GM21367 (cell line): ENCODE data around the gene CD58.
"Not testable (repeated sequence)": the region's sequence is repeated elsewhere in the genome, so short reads cannot be mapped to it uniquely, and the experiment has no call there.

Source experiments
- ATAC-seq: cut with Tn5 transposase; IDR thresholded peaks from one replicate; pipeline ENCODE4 v1.9.1; 2021; ENCODE audit not compliant: unreplicated experiment

Gene CD58

DNA sequence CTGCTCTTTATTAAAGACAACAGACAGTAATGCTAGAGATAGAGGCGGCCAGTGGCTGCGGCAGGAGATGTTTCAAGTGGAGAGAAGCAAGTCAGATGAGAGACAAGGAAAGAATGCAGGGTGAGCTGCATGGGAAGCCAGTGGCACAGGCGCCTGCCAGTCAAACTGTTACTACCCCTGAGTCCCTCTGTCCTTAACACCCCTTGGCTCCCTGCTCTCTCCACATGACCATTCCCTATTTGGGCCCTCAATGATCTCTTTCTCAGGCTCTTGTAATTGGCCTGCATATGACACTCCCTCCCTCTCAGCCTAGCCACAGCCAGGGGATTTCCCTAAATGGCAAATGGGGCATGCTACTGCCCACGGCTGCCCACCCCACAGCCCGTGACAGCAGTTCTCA lies 22.6 kb upstream of the CD58 start:
- ATAC-seq: not testable (repeated sequence)

DNA sequence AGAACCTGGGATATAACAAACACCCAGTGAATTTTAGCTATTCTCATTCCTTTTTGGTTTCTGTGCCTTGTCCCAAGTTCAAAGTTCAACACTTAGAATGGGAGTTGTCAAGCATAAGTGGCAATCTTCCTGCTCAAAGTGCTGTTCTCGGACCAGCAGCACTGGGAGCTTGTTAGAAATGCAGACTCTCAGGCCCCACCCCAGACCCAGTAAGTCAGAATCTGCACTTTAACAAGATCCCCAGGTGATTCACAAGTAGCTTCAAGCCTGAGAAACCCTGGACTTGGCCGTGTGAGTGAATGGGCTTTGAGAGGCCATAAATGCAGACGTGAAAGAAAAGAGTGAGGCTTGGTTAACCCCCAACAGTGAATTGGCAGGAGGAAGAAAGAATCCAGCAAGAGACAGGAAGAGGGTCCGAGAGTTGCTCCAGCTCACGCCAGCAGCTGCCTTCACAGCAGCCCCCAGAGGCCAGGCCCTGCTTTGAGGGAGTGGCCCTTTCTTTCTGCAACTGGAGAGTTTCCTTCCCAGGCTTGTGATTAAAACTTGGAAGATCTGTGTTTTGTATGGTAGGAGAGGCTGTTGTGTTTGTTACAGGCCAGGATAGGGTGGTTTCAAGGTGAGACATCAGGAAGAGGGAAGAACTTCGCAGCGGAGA lies 21.3 kb upstream of the CD58 start:
- ATAC-seq: not testable (repeated sequence)

DNA sequence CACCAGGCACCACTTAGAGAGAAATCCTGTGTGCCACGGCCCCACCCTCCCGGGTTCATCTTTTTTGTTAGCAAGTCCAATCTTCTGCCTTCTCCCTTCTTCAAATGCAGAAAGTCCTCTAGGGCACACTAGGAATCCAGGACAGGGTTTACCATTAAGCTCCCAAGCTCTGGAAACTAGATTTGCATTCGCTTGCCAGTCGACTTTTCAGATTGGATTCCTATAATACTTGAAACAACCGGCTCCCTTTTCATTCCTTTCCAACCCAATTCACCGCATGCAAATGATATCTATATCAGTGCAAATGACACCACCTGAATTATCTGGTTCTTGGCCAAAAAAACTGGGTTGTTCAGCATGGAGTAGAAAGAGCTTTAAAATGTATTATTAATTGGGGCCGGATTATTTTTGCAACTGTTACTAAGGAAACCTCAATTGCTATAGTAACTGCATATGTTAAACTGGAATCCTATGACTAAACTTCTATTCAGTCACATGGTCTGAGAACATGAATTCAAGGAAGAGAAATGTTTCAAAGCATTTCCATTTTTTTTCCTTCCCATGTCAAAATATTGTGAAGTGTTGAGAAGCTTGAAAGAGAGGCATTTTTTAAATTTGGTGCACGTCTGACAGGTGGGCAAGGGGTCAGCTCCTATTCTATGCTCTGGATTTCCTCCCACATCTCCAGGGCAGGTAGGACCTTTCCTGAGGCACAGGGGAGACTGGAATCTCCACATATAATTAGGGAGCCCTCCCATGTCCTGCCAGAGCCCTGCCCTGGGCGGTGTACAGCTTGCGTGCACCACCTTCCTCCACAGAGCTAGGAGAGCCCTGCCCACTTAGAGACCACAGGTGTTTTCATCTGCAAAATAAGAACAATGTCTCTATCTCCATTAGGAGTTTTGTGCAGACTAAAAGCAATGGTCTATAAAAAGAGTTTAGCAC lies 20.5 kb upstream of the CD58 start:
- ATAC-seq: not testable (repeated sequence)

DNA sequence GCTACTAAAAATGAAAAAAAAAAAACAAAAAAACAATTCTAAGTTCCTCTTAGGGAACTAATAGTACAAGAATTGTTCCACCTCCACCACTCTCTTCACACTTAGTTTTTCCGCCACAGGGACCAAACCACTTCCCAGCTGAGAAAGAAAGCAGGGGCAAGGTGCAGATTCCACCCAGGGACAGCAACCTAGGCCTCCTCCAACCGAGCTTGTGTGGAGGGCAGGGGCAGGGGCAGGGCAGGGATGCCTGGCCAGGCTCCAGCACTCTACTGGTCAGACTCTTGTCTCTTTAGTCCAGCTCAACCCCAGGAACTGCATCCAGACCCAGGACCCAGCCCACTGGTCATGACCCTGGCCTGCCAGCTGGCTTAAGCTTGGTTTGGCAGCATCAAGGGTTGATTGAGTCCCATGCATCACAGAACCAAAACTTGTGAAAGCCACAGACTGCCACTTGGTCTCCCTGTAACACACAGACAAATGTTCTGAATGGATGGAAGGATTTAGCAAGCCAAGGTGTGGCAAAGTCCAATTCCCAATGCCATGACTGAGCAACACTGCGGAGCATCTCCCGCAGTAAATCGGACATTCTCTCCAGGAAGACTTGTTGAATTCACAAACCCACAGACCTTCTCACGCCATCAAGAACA lies 19.7 kb upstream of the CD58 start:
- ATAC-seq: not testable (repeated sequence)

DNA sequence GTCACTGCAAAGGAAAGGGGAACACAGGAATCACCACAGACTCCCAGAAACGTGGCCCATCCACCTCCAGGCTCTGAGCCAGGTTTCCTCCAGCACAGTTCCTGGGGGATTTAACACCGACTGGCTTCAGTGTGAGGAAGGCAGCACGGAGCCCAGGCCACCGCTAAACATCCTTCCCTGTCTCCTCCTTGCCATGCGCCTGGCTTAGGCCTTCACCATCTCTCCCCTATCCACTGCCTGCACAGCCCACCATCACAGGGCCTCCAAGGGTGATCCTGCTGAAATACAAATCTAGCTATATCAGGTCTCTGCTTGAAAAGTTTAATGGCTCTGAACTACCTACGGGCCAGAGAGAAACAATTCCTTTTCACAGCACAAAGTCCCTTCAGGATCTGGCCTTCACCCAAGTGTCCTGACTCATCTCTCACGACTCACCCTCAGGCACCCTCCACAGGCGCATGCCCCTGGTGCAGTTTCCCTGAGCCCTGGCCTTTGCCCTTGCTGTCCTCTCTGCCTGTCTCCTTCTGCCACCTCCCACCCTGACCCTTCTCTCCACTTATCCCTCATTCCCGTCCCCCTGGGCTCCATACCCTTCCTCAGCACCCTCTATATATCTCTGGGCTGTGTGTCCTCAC lies 18.4 kb upstream of the CD58 start:
- not testable (repeated sequence) for ATAC-seq

DNA sequence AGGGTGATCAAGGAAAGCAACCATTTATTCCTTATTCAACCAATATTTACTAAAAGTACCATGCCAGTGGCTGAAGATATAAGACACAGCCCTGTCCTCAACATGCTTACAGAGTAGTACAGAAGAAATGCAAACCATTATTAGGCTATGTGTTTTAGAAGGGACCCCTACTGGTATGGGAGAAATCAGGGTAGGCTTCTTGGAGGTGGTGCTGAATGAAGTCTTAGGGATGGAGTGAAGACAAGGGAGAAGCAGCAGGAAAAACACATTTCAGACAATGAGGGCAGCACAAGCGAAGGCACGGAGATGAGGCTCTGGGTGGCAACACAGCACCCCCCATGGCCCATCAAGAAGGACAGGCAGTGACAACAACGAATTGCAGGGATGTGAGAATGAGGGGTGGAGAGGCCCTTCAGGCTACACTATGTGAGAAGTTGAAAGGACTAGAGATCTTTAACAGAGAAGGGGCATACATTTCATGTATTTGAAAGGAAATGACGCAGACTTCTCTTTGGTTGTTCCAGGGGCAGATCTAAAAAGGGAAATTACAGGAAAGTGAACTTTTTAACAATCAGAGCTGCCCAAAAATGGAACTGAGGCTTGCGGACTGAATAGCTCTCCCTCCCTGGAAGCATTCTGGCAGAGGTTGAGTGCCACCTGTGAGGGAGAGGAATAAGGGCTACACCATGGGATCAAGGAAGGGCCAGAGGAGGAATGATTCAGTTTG lies 16.8 kb upstream of the CD58 start:
- no peak for ATAC-seq

DNA sequence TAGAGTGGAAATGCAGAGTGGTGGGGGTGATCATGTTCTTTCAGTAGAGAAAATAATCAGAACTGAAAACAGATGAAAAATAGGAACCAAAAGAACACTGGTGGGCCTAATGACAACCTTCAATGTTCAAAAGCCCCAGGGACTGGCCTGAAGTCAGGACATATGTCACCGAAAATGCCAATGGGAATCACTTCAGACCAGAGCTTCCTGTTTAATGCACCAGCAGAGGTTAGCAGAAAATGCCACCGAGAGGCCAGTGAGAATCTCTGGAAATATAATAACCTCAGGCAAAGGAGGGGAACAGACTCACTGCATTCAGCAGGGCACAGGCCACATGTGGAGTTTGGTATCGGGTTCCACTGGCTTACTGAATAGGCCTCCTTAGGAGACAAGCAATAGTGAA lies 15.9 kb upstream of the CD58 start:
- ATAC-seq: no peak

DNA sequence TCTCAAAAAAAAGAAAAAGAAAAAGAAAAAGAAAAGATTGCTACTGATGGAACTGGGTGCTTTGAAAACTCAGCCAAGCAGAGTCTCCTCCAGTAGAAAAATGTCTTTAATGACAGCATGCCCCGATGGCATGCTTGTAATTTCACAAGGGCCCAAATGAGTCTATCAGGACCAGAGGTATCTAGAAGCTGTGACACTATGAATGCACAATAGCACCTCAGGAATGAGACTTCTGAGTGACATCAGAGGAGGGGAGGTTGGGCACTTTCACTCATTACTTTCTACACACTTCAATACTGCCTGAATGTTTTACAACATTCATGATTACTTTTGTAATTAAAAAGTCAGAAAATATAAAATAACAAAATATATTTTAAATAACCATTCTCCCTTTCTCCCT lies 15.1 kb upstream of the CD58 start:
- no peak for ATAC-seq

DNA sequence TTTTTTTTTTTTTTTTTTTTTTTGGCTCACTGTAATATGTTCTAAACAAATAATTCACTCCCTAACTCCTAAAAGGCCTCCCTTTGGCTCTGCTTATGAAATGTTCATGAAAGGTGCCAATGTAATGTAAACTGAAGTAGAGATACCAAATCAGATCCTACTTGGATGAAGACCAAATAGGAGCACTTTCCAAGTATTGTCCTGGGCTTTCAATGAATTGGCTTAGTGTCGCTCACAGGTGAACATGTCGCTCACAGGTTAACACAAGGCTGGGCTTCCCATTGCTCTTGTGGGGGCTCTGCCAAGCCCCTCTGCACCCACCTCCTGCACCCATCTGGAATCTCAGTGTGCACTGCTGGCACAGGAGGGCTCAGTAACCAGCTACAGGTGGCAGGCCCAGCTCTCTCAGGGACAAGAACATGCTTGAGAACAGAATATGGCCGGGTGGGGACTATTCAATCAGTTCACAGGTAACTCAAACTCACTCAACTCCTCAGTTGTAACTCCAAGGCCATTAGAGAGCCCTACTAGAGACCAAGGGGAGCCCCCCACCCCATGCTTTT lies 10.6 kb upstream of the CD58 start:
- ATAC-seq: no peak

DNA sequence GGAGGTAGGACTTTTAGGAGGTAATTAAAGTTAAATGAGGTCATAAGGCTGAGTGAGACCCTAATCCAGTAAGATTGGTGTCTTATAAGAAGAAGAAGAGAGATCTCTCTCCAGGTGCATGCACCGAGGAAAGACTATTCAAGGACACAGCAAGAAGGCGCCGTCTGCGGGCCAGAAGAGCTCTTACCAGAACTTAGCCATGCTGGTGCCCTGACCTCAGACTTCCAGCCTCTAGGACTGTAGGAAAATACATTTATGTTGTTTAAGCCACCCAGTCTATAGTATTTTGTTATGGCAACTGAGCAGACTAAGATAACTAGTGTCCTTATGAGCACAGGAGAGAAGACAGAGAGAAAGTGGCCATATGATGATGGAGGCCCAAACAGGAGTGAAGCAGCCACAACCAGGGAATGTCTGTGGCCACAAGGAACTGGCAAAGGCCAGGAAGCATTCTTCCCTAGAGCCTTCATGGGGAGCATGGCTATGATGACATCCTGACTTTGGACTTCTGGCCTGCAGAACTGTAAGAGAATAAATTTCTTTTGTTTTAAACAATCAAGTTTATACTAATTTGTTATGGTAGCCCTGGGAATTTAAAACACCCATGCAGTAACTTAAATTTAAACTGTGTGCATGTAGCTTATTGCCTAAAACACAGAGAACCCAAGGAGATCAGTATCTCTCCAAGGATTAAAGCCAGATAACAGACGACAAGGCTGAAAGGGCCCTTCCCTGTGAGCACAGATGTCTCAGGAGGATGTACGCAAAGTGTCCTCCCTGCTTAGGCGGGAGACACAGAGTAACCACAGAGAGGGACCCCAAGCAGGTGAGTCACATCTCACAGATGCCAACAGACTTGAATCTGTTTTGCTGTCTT lies 9.9 kb upstream of the CD58 start:
- ATAC-seq: no peak

DNA sequence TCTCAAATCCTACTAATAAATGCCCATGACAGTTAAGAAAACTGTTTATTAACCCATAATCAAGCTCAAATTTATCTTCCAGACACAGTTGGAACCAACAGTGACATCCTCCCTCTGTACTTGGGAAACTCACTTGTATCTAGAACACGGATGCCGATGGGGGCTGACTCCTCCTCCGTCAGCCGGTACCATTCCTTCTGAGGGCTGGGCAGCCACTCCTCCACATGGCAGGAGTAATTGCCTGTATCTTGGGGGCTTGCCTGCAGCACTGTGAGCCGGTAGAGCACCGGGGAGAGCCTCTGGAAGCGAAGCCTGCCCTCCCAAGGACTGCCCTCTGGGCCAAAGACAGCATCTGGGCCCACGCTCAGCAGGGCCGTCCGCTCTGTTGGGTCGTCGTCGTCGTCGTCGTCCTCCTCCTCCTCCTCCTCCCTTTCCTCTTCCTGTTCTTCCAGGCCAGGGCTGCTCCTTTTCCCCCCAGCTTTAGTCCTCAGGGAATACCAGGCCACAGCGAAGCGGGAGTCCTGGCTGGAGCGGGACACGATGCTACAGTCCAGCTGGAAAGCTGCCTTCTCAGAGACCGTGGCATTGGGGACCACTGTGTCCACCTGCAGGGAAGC lies 8.5 kb upstream of the CD58 start:
- no peak for ATAC-seq

DNA sequence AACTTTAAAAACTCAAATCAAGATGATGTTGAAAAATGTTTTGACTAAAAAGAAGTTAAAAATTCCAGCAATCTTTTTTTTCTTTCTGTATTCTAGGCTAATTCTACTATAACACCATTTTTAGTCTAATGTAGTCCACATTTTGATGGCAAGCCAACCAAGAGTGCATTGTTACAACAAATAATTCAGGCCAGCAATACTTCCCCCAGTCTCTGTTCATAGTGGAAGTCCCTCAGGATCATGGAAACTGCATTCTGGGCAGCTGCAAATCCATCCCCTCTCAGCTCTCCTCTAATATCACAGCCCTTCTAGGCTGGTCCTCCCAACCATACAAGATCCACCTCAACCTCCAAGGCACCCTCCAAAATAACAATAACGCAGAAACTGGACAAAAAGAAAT lies 7.8 kb upstream of the CD58 start:
- ATAC-seq: no peak

DNA sequence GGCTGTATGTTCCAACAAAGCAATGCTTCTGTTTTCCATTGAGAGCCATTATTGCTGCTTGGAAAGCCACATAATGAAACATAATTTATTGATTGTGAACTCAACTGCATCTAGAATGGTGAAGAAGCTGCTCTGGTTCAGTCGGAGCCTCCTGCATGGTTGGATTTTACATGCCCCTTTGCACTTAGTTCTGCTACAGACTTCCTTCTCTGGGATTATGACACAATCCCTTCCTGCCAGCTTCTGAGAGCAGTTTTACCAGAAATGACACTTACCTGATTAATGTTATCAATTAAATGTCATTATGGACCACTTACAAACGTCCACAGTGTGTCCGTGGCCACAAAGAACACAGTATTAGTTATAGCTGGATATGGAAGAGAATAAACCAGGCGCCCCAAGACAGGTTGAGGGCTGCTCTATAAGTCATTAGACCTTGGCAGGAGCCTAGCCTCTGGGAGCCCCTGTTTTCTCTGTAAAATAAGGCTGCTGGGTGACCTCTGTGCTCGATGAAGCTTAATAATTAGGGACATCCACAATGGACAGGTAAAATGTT lies 7.0 kb upstream of the CD58 start:
- ATAC-seq: no peak

DNA sequence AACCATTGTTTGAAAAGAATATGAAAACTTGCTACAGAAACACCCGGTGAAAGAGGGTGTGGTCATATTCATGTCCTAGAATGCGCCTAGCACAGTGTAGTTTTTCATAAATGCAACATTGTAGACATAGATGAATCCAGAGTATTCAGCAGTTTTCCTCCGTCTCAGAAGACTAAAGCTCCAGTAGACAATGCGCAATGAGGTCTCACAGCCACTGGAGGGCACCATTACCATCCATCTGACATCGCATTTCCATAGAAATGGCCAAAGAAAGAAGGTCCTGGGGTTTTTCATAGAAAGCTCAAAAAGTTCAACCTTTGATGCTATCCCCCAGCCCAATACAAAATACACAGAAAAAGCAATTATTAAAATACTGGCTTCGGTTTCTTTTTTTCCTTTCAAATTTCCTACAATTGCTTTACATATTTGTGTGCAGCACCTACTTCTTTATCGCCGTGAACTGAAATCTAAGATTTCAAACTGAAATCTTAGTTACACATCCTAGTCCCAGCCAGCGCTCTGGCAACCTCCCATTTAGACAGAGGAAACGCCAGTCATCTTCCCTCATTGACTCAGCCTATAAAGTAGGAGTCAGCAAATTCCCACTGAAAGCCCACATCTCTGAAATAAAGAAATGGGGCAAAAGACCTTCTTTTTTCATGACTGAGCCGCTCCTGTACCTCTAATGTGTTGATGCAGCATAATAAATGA lies 3.9 kb upstream of the CD58 start:
- ATAC-seq: no peak

DNA sequence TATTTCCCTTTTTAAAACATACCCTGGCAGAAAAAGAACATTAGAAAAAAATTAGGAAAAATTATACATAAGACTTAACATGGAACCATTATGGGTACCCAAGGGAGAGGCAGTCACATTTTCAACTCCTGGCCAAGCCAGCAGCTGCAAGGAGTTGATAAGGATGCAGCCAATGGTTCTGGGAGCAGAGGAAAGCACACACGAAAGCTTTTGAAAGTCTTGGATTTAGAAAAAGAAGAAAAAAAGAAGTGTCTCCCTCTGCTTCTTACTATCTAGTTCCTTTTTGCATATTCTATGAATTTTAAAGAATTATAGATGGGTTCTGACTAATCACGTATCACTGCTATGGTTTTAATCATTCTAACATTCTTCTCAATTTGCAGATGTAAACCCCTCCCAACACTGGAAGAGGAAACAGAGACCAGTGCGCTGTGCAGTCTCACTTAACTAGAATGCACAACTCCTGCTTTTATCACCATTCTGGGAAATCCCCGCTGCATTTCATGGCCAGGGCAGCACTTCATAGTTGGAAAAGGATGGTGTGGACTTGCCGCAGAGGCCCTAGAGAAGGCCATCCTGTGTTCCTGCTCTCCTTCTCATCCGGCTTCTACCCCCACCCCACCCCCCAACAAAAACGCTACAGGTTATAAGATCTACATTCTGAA lies 2.7 kb upstream of the CD58 start:
- ATAC-seq: no peak

DNA sequence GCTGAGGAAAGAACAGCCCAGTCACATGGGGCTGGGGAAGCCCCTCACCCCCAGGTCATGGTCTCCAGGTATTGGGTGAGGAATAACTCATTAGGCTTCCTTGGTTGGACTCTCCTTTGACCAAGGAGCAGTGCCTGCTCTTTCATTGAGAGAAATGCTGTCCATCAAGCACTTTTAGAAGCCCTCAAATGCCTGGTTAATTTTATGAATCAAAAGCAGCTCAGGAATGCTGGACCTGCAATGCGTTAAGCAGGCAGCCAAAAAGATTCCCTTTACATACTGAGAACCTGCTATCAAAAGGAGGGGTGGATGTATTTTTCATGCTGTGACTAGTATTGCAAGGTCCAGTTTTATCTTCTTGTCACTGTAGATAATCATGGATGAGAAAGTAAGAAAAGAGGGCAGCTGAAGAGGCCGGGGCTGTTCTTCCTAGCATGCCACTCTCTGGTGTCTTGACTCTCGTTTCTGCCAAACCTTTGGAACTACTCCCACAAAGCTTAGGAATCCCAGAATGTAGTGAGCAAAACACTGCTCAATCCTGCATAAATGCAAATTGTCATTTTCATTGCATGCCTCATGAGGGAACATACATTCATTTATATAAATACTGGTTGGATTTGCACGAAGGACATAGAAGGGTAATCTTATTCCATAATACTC lies 2.1 kb upstream of the CD58 start:
- ATAC-seq: no peak

DNA sequence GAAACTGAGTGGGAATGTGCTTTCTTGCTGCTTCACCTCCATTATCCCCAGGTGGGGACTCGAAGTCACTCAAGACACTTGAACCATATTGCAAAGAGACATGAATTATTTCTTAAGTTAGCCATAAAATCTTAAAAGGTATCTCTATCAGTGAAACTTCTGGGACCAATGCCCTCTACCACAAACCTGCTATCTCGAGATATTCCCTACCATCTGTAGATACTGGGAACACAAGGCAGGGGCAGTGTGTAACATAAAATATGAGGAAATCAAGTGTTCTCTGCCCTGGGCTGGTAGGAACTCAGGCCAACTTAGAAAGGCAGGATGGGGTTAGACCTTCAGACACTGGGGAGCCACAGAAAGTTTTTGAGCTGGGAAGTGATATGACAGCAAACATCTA lies 1.3 kb upstream of the CD58 start:
- no peak for ATAC-seq
